ENCODE results near the gene CAMK1D.
A peak's percentile ranks its signal among the peaks of the same experiment; 100 is the strongest.
"Not testable (repeated sequence)": the region's sequence is repeated elsewhere in the genome, so short reads cannot be mapped to it uniquely, and the experiment has no call there.

Gene CAMK1D

DNA sequence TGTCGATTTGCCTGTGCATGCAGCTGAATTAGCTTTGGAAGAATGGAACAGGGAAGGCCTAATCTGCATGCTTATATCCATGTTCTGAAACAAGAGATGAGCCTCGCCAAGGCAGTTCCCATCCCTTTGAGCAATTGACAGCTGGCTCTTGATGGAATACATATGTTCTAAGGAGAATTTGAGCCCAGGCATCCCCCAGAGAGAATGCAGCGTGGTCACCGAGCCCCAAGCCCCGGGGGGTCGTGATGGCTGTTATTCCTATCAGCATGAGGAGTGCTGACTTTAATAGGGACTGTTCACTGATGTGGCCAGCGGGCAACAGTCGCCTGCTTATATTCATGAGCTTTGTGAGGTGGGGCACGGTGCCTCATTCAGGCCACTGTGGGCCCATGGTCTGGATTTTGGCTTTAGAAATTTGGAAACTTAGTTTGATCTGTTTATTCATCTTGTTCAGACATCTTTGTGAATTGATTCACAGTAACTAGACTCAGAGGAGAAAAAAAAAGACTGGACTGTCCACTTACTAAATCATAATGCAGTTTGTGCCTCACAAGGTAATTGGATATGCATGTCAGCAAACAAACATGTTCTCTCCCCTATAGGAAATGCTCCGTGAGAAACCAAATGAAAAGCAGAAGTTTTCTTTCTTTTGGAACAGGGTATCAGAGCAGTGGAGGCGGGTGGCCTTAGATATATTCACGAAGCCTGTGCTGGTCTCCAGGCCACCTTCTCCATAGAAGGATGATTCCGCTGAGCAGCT lies 447.2 kb downstream of the CAMK1D start:
- no peak for DNase-seq (ENCODE audit: low read depth)

- no peak for DNase-seq (ENCODE audit: low read depth)
These were observed 448.3 kb downstream of the CAMK1D start for GRCh38 chr10:12797471-12798262.

GRCh38 chr10:12799144-12799543 lies 449.8 kb downstream of the CAMK1D start:
- DNase-seq (ENCODE audit: low read depth), result no peak

DNA sequence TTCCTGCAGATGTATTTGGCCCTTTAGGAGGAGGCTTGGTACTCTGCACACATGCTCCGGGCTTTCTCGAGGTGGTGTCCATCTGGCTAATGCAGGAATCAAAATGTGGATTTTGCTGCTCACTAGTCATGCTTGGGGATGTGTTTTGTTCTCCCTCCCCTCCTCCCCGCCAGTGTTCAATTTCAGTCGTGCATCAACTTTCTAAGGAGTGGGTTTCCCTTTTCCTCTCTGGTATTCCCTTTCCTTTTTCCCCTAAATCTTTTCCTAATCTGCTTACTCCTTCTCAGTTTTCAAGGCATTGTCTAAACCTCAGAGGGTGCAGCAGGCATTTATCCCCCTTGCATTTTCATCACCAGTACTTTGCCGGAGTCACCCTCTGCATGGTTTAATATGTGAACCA lies 450.4 kb downstream of the CAMK1D start:
- no peak for DNase-seq (ENCODE audit: low read depth)

DNA sequence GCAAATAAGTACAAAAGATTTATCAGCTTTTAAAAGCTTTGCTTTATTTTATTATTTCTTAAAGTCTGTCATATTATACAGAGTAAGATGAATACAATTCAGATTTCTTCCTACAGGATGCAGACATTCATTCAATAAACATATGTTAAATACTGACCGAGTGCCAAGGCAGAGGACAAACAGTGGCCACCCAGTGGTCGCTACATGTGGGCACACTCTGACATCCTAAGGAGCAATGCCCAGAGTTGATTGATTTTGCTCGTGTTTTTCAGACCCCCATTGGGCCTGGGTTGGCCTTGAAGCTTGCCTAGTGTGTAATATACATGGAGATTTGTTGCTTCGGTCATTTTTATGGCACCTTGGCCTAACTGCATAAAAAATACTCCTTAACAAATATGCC lies 451.0 kb downstream of the CAMK1D start:
- no peak for DNase-seq (ENCODE audit: low read depth)

- no peak for DNase-seq (ENCODE audit: low read depth)
These were observed 452.1 kb downstream of the CAMK1D start for GRCh38 chr10:12801214-12802087.

- no peak for DNase-seq (ENCODE audit: low read depth)
These were observed 454.4 kb downstream of the CAMK1D start for GRCh38 chr10:12803776-12804175.

DNA sequence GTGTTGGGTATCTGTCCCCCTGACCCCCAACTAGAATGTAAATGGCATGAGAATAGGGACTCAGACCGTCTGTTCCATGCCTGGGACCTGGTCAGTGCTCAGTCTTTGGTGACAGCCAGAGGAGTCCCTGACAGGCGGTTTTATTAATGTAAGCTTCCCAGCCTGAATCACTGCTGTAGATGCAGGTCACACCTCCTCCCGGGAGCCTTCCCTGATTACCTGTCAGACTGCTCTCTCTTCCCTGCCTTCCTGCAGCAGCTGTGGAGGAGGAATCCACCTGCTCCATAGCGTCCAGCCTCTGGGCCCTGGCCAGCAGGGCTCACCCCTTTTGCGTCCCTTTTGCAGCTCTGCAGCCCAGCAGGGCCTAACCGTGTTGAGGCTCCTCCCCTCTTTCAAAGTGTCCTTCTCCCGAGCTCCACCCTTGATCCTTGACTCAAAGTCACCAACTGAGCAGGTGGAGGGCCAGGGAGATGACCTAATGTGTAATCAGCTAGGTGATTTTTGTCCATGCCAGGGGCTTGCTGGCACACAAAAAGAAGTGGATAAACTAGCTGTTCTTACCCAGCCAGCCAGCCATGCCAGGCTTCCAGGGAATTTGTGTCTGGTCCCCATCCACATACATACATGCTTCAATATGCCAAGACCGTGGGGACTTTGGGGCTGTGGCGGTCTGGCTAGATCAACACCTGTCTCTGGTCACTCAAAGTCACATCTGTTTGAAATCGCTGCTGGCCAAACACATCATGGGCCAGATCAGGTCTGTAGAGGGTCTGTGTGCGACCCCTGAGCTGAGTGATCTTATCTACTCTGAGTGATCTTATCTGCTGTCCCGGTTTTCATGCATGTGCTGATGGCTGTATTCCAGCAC lies 457.1 kb downstream of the CAMK1D start:
- no peak for DNase-seq (ENCODE audit: low read depth)

- DNase-seq (ENCODE audit: low read depth), result no peak
These were observed 457.9 kb downstream of the CAMK1D start for GRCh38 chr10:12807096-12807755.

- no peak for DNase-seq (ENCODE audit: low read depth)
These were observed 458.8 kb downstream of the CAMK1D start for GRCh38 chr10:12808014-12808613.

GRCh38 chr10:12810046-12810445 lies 460.7 kb downstream of the CAMK1D start:
- DNase-seq (ENCODE audit: low read depth), result not testable (repeated sequence)

GRCh38 chr10:12811826-12812225 lies 462.5 kb downstream of the CAMK1D start:
- DNase-seq (ENCODE audit: low read depth), result no peak

- no peak for DNase-seq (ENCODE audit: low read depth)
These were observed 463.2 kb downstream of the CAMK1D start for GRCh38 chr10:12812571-12812970.

GRCh38 chr10:12814166-12814565 lies 464.8 kb downstream of the CAMK1D start:
- no peak for DNase-seq (ENCODE audit: low read depth)

DNA sequence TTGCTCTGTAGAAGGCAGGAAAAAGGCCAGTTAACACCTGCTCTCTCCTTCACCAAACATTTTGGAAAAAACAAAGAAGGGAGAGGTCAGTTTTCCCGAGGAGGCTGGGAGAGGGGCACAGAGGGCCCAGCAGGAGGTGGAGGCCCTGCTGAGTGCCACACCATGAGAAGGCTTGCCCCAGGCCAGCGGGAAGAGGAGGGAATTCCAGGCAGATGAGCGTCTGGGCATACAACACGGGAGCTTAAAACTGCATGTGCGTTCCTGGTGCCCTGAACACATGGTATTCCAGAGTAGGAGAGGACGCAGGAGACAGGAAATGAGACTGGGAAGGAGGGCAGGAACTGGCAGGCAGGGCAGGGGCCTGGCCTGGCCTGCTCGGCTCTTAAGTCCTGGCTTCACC lies 469.7 kb downstream of the CAMK1D start:
- no peak for DNase-seq (ENCODE audit: low read depth)

DNA sequence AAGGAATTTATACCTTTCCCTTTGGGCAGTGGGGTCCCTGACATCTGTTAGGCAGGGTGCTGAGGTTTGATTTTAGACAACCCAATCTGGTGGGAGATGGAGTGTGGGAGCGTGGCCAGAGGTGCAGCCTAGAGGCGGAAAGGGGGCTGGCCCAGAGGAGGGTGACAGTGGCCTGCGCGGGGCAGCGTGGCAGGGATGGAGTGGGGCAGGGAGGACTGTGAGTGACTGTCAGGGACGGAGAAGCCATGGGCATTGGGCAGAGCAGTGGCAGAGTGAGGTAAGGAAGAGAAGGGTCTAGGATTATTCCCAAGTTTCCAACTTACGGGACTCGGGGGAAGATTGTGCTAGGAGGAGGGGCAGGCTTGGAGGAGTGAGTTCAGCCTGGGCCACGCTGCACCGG lies 470.3 kb downstream of the CAMK1D start:
- DNase-seq (ENCODE audit: low read depth), result no peak

DNA sequence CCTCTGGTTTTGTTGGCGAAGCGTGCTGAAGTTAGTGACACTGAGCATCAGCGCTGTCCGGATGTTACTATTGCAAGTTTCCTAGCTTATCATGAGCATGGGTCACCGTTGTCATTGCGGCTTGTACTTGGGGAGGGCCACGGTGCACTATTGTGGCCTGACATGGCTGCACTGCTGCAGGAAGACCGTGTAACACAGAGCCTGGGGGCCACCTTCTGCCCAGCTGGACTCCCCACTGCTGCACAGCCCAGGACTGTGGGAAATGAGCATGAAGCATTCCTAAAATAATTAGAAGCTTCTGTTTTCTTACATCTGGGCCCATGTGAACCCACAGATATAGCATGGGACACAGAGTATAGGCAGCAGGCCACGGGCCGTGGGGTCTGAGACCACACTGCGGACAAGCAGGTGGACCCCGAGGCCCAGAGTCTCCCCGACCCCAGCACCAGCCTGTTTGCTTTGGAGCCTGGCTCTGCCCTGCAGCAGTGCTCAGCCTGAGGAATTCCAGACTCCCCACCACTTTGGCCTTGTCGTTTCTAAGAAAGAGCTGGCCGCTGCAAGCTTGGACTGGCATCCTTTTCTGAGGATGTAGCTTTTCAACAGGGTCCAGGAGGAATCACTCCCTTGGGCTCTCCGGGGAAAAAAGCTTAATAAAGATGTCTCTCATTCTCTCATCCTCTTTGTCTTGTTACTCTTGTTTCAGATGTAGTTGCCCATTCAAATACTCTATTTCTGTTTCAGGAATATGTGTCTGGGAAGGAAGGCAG lies 473.0 kb downstream of the CAMK1D start:
- DNase-seq (ENCODE audit: low read depth), result no peak

GRCh38 chr10:12822893-12823170 lies 473.5 kb downstream of the CAMK1D start:
- no peak for DNase-seq (ENCODE audit: low read depth)

GRCh38 chr10:12823328-12823727 lies 474.0 kb downstream of the CAMK1D start:
- DNase-seq (ENCODE audit: low read depth), result no peak

GRCh38 chr10:12825260-12825849 lies 476.0 kb downstream of the CAMK1D start:
- peak; percentile 22 for DNase-seq (ENCODE audit: low read depth)

All from amniotic epithelial cell (primary cell).